Activated CD8-positive, alpha-beta memory T cell treated with anti-CD3 and anti-CD28 coated beads for 24 hours (primary cell): ENCODE measurements around the gene ANGEL2.

ENCODE experiments used
- DNase-seq: peaks from one replicate; pipeline ENCODE4 v3.0.0-alpha.2; 2020

Gene ANGEL2

GRCh38 chr1:212950243-212951125 lies 65.2 kb downstream of the ANGEL2 start, which contains the start of gene VASH2:
Gene VASH2 (plus strand): TSS chr1:212950541. CDS start chr1:212951543, 1,002 bp downstream.
- peak; percentile 75 for DNase-seq

GRCh38 chr1:212949771-212950170 lies 65.9 kb downstream of the ANGEL2 start:
- DNase-seq = no peak

- no peak for DNase-seq
Measured at GRCh38 chr1:212946872-212947271, 68.8 kb downstream of the ANGEL2 start.

- no peak for DNase-seq
Measured at GRCh38 chr1:212945463-212946160, 70.1 kb downstream of the ANGEL2 start.

GRCh38 chr1:212945056-212945455 lies 70.6 kb downstream of the ANGEL2 start:
- no peak for DNase-seq

- DNase-seq = no peak
Measured at GRCh38 chr1:212944229-212944901, 71.3 kb downstream of the ANGEL2 start.

GRCh38 chr1:212943393-212943710 lies 72.3 kb downstream of the ANGEL2 start:
- no peak for DNase-seq

GRCh38 chr1:212942679-212943392 lies 72.8 kb downstream of the ANGEL2 start:
- DNase-seq = no peak
